Right atrium auricular region (tissue), 2 donors: ENCODE data around the gene PIK3CD. TPM values are rescaled to one million over a fixed set of nuclear protein-coding genes. Genes with fewer than 3 reads are reported as not detected.
A peak's percentile ranks its signal among the peaks of the same experiment; 100 is the strongest.

Experiments
- DNase-seq: peaks from one replicate; pipeline ENCODE4 v3.0.0-alpha.2; 2019; ENCODE audit warnings: low spot score
- H3K27ac ChIP-seq, 2 donors: fragments of 200-600 bp; sonication (generic); 1 replicate in 1 of 2; 2 replicates in 1 of 2; pipeline ENCODE4 v1.5.1; 2016 to 2019
- H3K27me3 ChIP-seq, 2 donors: fragments of 200-600 bp; sonication (generic); one replicate each; pipeline versions ENCODE4 v1.5.1 to v1.6.0; 2017 to 2019
- H3K36me3 ChIP-seq: fragments of 200-600 bp; sonication (generic); one replicate; pipeline ENCODE4 v1.5.1; 2016
- H3K4me1 ChIP-seq, 2 donors: fragments of 200-600 bp; sonication (generic); one replicate each; pipeline versions ENCODE4 v1.5.1 to v1.6.0; 2017 to 2019
- H3K4me3 ChIP-seq, 2 donors: fragments of 200-600 bp; sonication (generic); 1 replicate in 1 of 2; 2 replicates in 1 of 2; pipeline ENCODE4 v1.5.1; 2017 to 2019; ENCODE audit warnings: mild to moderate bottlenecking in 1 of 2, moderate library complexity in 1 of 2
- H3K9me3 ChIP-seq, 2 donors: fragments of 200-600 bp; sonication (generic); one replicate each; pipeline ENCODE4 v1.5.1; 2019
- total RNA-seq, 2 donors: library from RNA; depleted of rRNA; stranded (reverse); fragments of >200 nt; gene quantifications; one replicate each; pipeline ENCODE4 v1.1.0, GENCODE V29; 2016
- TF ChIP-seq, protein P1 (sequence below), 2 donors: fragments of 200-600 bp; sonication (generic); IDR thresholded peaks; one replicate each; pipeline ENCODE4 v1.5.1; 2019; ENCODE audit warnings: antibody characterized with exemption in 2 of 2

The PIK3CD gene
- 1 to 10 TPM; 4.7 to 7.4 TPM for total RNA-seq

DNA sequence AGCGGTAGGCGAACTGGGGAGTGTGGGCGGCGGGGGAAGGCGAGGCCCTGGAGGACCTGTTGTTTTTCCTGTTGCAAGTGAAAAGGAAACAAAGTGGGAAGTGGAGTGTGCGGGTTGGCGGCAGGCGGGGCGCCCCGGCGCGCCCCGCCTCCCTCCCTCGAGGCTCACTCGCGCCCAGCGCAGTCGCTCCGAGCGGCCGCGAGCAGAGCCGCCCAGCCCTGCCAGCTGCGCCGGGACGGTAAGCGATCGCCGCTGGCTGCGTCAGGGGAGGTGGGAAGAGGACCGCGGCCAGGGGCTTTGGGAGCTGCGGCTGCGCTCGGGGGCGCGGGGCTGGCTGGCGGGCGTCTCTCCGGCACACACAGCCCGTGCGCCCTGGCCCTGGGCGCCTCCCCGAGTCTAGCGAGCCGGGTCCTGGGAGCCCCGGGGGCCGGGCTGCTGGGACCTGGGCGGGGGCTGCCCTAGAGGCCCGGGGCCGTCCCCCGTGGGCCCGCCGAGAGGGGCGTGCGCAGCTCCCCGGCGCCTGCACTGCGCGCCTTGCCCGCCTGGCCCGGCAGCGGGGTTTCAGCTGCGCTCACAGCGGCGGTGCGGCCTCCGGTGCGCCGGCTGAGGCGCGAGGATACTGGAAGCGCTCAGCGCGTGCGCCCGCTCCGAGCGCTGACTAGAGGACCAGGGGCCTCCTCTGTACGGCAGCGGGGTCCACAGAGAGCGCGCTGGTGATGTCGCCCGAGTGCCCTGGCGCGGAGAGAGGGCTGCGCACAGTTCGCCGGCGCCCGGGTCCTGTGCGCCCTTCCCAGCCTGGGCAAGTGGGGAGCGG lies at the start of gene PIK3CD:
Gene PIK3CD, plus strand, starts transcription at position 167 of the 814 bp plus-strand sequence. CDS start 58,725 bp downstream, outside the sequence.
- no peak for DNase-seq
- Histone ChIP-seq H3K36me3 (no peaks in the 10 kb centered on the region), H3K4me3 (peak within 1 kb of the TSS; percentile 31 to 56), H3K27me3 (peaks cover 0 to 7% of the 10 kb centered on the region in 2 donors), H3K9me3 (no peaks in the 10 kb centered on the region), H3K27ac (peak within 1 kb of the TSS in 1 of 2 donors; percentile 29), H3K4me1 (peaks cover 0 to 19% of the 10 kb centered on the region in 2 donors)
- TF ChIP-seq, protein P1, sequence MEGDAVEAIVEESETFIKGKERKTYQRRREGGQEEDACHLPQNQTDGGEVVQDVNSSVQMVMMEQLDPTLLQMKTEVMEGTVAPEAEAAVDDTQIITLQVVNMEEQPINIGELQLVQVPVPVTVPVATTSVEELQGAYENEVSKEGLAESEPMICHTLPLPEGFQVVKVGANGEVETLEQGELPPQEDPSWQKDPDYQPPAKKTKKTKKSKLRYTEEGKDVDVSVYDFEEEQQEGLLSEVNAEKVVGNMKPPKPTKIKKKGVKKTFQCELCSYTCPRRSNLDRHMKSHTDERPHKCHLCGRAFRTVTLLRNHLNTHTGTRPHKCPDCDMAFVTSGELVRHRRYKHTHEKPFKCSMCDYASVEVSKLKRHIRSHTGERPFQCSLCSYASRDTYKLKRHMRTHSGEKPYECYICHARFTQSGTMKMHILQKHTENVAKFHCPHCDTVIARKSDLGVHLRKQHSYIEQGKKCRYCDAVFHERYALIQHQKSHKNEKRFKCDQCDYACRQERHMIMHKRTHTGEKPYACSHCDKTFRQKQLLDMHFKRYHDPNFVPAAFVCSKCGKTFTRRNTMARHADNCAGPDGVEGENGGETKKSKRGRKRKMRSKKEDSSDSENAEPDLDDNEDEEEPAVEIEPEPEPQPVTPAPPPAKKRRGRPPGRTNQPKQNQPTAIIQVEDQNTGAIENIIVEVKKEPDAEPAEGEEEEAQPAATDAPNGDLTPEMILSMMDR (IDR thresholded peaks at IDR 0.05), result no peak

DNA sequence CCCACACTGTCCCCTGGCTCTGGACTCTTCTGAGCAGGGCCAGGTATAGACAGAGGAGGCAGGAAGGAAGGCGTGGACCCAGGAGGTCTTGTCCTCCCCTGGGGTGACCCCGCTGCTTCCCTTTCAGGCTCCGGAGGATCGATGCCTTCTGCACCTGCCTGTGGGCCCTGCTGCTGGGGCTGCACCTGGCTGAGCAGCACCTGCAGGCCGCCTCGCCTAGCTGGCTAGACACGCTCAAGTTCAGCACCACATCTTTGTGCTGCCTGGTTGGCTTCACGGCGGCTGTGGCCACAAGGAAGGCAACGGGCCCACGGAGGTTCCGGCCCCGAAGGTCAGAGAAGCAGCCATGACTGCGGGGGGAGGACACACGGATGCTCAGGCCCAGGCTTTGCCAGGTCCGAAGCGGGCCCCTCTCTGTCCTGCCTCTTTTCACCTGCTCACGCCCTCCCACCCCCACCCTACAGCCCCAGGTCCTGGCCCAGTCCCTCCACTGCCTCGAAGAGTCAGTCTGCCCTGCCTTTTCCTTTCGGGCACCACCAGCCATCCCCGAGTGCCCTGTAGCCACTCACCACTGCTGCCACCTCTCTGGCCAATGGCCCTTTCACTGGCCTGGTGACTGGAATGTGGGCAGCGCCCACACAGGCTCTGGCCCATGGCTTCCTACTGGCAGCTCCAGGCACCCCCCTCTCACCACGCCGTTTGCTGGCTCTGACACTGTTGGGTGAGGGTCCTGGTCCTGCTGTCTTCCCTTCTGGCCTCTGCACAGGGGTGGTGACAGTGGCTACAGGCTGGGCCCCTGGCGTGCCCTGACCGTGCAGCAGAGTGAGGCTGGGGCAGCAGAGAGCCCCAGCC lies 49.4 kb upstream of the PIK3CD start:
- TF ChIP-seq, protein P1 (IDR thresholded peaks at IDR 0.05), result no peak
- H3K36me3 ChIP-seq, result peaks cover 36% of the 10 kb centered on the region
- no peak for DNase-seq

DNA sequence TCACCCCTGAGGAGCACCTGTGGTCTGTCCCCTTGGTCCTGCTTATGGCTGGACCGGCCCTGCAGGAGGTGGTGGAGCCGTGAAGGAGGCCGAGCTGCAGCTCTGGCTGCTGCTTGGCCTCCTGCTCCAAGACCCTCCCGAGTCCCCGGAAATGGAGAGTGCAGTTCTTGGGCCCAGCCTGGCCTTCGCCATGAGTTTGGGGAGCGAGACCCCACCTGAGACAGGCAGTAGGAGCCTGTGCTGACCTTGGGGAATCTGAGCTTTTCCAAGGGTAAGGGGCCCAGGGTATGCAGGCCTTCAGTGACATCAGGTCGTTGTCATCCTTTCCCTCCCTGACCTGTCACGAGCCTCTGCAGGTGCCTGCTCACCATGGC lies 48.8 kb upstream of the PIK3CD start:
- Histone ChIP-seq H3K4me3 (no peak overlapping the region), H3K27ac (no peak overlapping the region), H3K4me1 (peaks cover 0 to 7% of the 10 kb centered on the region in 2 donors), H3K27me3 (no peaks in the 10 kb centered on the region), H3K36me3 (peaks cover 33% of the 10 kb centered on the region), H3K9me3 (no peaks in the 10 kb centered on the region)
- no peak for DNase-seq
- TF ChIP-seq, protein P1 (IDR thresholded peaks at IDR 0.05), result no peak

More for the DNA sequence above, 49.4 kb upstream of the PIK3CD start:
- H3K9me3 ChIP-seq, result no peaks in the 10 kb centered on the region
- no peak overlapping the region for H3K4me3 ChIP-seq
- peaks cover 0 to 9% of the 10 kb centered on the region in 2 donors for H3K4me1 ChIP-seq
- no peak overlapping the region for H3K27ac ChIP-seq
- H3K27me3 ChIP-seq, result no peaks in the 10 kb centered on the region

DNA sequence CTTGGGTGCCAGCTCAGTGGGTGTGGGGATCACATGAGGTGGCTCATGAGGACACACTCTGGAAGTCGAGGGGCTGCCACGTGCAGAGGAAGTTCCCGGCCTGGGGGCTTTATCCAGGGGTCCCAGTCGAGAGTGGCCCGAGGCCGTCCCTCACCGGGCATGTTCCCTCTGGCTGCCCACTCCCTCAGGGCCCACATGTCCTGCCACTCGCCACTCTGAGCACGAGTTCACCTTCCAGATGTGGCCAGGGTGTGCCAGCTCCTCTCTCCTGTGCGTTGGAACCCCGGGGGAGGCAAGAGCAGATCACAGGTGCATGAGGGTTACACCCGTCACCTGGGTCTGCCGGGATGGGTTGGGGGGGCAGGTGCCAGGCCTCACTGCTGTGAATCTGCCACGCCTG lies 48.2 kb upstream of the PIK3CD start:
- no peak for DNase-seq
- TF ChIP-seq, protein P1 (IDR thresholded peaks at IDR 0.05), result no peak
- Histone ChIP-seq H3K27ac (no peak overlapping the region), H3K36me3 (peaks cover 28% of the 10 kb centered on the region), H3K27me3 (no peaks in the 10 kb centered on the region), H3K4me1 (peaks cover 0 to 7% of the 10 kb centered on the region in 2 donors), H3K9me3 (no peaks in the 10 kb centered on the region), H3K4me3 (no peak overlapping the region)

DNA sequence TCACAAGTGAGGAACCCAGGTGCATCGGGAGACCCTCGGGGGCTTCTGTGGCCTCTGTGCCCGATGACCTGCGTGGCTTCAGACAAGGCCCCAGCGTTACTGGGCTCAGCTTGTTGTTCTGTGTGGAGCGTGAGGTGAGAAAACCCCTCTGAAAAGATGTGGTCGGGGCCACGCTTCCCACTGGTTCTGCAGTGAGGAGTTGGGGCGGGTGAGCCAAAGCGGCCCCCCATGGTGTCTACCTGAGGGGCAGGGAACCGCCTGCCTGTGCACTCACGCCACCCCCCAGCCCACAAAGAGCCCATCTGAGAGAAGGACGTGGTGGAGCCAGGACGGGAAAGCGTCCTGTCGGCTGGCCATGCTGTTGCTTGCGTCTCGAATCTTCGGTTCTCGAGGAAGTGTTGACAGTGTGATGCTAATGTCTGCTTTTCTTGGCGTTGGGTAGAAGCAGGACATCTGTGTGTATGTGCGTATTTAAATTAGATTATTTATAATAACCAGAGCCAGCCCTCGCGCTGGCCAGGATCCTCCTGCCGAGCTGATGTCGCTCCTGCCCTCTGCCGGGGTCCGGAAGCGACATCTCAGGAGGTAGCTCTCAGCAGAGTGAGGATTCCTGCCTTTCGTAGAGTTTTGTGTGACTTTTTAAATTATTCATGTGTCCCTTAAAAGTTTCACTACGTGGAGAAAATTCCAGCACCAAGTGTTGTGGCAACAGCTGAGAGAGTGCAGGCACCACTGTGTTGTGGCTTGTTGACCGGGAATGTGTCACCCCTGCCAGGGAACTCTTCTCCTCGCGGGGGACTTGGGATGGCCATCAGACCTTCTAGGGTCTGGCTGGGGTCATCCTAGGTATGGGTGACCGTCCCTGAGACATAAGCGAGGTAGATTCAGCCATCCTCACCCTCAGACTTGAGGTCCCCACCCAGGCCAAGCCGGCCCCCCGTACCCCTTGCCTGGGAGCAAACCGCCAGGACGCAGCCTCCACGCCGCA lies 47.5 kb upstream of the PIK3CD start:
- Histone ChIP-seq H3K4me3 (no peak overlapping the region), H3K27me3 (no peaks in the 10 kb centered on the region), H3K9me3 (no peaks in the 10 kb centered on the region), H3K27ac (no peak overlapping the region), H3K36me3 (peaks cover 26% of the 10 kb centered on the region), H3K4me1 (peaks cover 0 to 7% of the 10 kb centered on the region in 2 donors)
- no peak for DNase-seq
- TF ChIP-seq, protein P1 (IDR thresholded peaks at IDR 0.05), result no peak
